Head of caudate nucleus (tissue), 42 donors: ENCODE data around the gene PRM1.

Experiments used
- DNase-seq, 42 donors: peaks; one replicate each; pipeline versions ENCODE4 v3.0.0 to v3.0.0-alpha.2; 2020 to 2021; ENCODE audit warnings: mixed read lengths in 7 of 42
- intact Hi-C: fragments of 100-400 bp; cut with DNase I; formaldehyde crosslinking; loops from one replicate; pipeline ENCODE4 v1.15.0; 2022

Gene PRM1

GRCh38 chr16:11277607-11278337 lies 3.4 kb downstream of the PRM1 start:
- intact Hi-C loops: no loop called here
- no peak for DNase-seq

- DNase-seq: no peak
- intact Hi-C loops: no loop called here
These were observed 4.1 kb downstream of the PRM1 start for GRCh38 chr16:11276896-11277593.

GRCh38 chr16:11276143-11276895 lies 4.8 kb downstream of the PRM1 start, which contains the start of gene PRM2:
Gene PRM2 (minus strand): TSS chr16:11276480. CDS start chr16:11276370, 110 bp downstream.
- DNase-seq: no peak

GRCh38 chr16:11274964-11275363 lies 6.2 kb downstream of the PRM1 start:
- intact Hi-C loops: no loop called here
- no peak for DNase-seq

More at GRCh38 chr16:11276143-11276895, 4.8 kb downstream of the PRM1 start, which contains the start of gene PRM2:
- intact Hi-C loops: no loop called here

GRCh38 chr16:11273721-11274324 lies 7.3 kb downstream of the PRM1 start:
- no peak for DNase-seq
- intact Hi-C loops: no loop called here

- no peak for DNase-seq
- intact Hi-C loops: no loop called here
These were observed 8.0 kb downstream of the PRM1 start, which contains the start of gene PRM3 for GRCh38 chr16:11272921-11273720. Gene PRM3 (minus strand): TSS chr16:11273629. CDS start chr16:11273595, 34 bp downstream.

- intact Hi-C loops: no loop called here
- DNase-seq: no peak
These were observed 8.6 kb downstream of the PRM1 start for GRCh38 chr16:11272484-11272883.

- no peak for DNase-seq
- intact Hi-C loops: no loop called here
These were observed 9.5 kb downstream of the PRM1 start for GRCh38 chr16:11271610-11272009.

- no peak for DNase-seq
- intact Hi-C loops: no loop called here
These were observed 10.4 kb downstream of the PRM1 start for GRCh38 chr16:11270602-11271162.

- intact Hi-C loops: no loop called here
- DNase-seq: no peak
These were observed 12.2 kb downstream of the PRM1 start, which contains the start of gene TNP2 for GRCh38 chr16:11268921-11269375. Gene TNP2 (minus strand): TSS chr16:11269325. CDS start chr16:11269262, 63 bp downstream.

GRCh38 chr16:11265124-11265523 lies 16.0 kb downstream of the PRM1 start:
- no peak for DNase-seq
- intact Hi-C loops: no loop called here

GRCh38 chr16:11264155-11264832 lies 16.8 kb downstream of the PRM1 start:
- intact Hi-C loops: no loop called here

GRCh38 chr16:11263737-11264136 lies 17.4 kb downstream of the PRM1 start:
- intact Hi-C loops: no loop called here
- no peak for DNase-seq

More at GRCh38 chr16:11264155-11264832, 16.8 kb downstream of the PRM1 start:
- no peak for DNase-seq

GRCh38 chr16:11262915-11263314 lies 18.2 kb downstream of the PRM1 start:
- intact Hi-C loops: no loop called here
- no peak for DNase-seq

GRCh38 chr16:11260596-11260966 lies 20.5 kb downstream of the PRM1 start:
- DNase-seq: no peak
- intact Hi-C loops: no loop called here

- intact Hi-C loops: loop anchor here (5.0 kb wide), 1 partner anchor 293 kb away; no protein-coding TSS in a partner anchor
- no peak for DNase-seq
These were observed 21.2 kb downstream of the PRM1 start for GRCh38 chr16:11259655-11260595.
